ENCODE measurements around the gene TRPM3. TPM values are rescaled to one million over a fixed set of nuclear protein-coding genes. Genes with fewer than 3 reads are reported as not detected.

Gene TRPM3
- total RNA-seq, 4 donors from 2014 or later, result 0.51 to 8.4 (median 3.3) TPM

GRCh38 chr9:70924380-70924779 lies 197.0 kb downstream of the TRPM3 start:
- Histone ChIP-seq H3K4me1 (no peaks in the 10 kb centered on the region), H3K9me3 (no peaks in the 10 kb centered on the region), H3K36me3 (no peaks in the 10 kb centered on the region), H3K27ac (no peak overlapping the region), H3K4me3 (no peak overlapping the region), H3K27me3 (no peaks in the 10 kb centered on the region)
- intact Hi-C loops (cut with DNase I; ENCODE audit: low total_unique reads), result no loop called here
- TF ChIP-seq CTCF (IDR thresholded peaks at IDR 0.05) (no peak), POLR2A (IDR thresholded peaks at IDR 0.05) (no peak)
- DNase-seq, result no peak

- TF ChIP-seq CTCF (IDR thresholded peaks at IDR 0.05), result no peak
- TF ChIP-seq POLR2A (IDR thresholded peaks at IDR 0.05), result no peak
- no peak overlapping the region for H3K27ac ChIP-seq
- DNase-seq, result no peak
- no peaks in the 10 kb centered on the region for H3K4me1 ChIP-seq
- H3K27me3 ChIP-seq, result no peaks in the 10 kb centered on the region
- no peaks in the 10 kb centered on the region for H3K36me3 ChIP-seq
- no peaks in the 10 kb centered on the region for H3K9me3 ChIP-seq
- intact Hi-C loops (cut with DNase I; ENCODE audit: low total_unique reads), result no loop called here
- no peak overlapping the region for H3K4me3 ChIP-seq
Observed at GRCh38 chr9:70923961-70924360, 197.5 kb downstream of the TRPM3 start.

- Histone ChIP-seq H3K4me1 (no peaks in the 10 kb centered on the region), H3K4me3 (no peak overlapping the region), H3K9me3 (no peaks in the 10 kb centered on the region), H3K27me3 (no peaks in the 10 kb centered on the region), H3K27ac (no peak overlapping the region), H3K36me3 (no peaks in the 10 kb centered on the region)
- intact Hi-C loops (cut with DNase I; ENCODE audit: low total_unique reads), result no loop called here
- no peak for DNase-seq
- TF ChIP-seq POLR2A (IDR thresholded peaks at IDR 0.05) (no peak), CTCF (IDR thresholded peaks at IDR 0.05) (no peak)
Observed at GRCh38 chr9:70921136-70921535, 200.3 kb downstream of the TRPM3 start.

- DNase-seq, result no peak
- H3K9me3 ChIP-seq, result no peaks in the 10 kb centered on the region
- no peak for TF ChIP-seq POLR2A (IDR thresholded peaks at IDR 0.05)
- no peak for TF ChIP-seq CTCF (IDR thresholded peaks at IDR 0.05)
- H3K27me3 ChIP-seq, result no peaks in the 10 kb centered on the region
- H3K4me3 ChIP-seq, result no peak overlapping the region
- intact Hi-C loops (cut with DNase I; ENCODE audit: low total_unique reads), result no loop called here
- H3K4me1 ChIP-seq, result no peaks in the 10 kb centered on the region
- H3K27ac ChIP-seq, result no peak overlapping the region
- H3K36me3 ChIP-seq, result no peaks in the 10 kb centered on the region
Observed at GRCh38 chr9:70917277-70917676, 204.1 kb downstream of the TRPM3 start.

- Histone ChIP-seq H3K9me3 (no peaks in the 10 kb centered on the region), H3K36me3 (no peaks in the 10 kb centered on the region), H3K4me3 (no peak overlapping the region), H3K27ac (no peak overlapping the region), H3K27me3 (no peaks in the 10 kb centered on the region), H3K4me1 (no peaks in the 10 kb centered on the region)
- intact Hi-C loops (cut with DNase I; ENCODE audit: low total_unique reads), result no loop called here
- no peak for DNase-seq
- TF ChIP-seq POLR2A (IDR thresholded peaks at IDR 0.05), result no peak
- no peak for TF ChIP-seq CTCF (IDR thresholded peaks at IDR 0.05)
Observed at GRCh38 chr9:70911791-70912190, 209.6 kb downstream of the TRPM3 start.
